GM18519 (cell line): Measurements from ENCODE around the gene WNT11.

Experiments used
- ATAC-seq: cut with Tn5 transposase; IDR thresholded peaks from one replicate; pipeline ENCODE4 v1.9.1; 2021; ENCODE audit warnings: mild to moderate bottlenecking, moderate library complexity; ENCODE audit not compliant: unreplicated experiment, low FRiP score

WNT11 gene

DNA sequence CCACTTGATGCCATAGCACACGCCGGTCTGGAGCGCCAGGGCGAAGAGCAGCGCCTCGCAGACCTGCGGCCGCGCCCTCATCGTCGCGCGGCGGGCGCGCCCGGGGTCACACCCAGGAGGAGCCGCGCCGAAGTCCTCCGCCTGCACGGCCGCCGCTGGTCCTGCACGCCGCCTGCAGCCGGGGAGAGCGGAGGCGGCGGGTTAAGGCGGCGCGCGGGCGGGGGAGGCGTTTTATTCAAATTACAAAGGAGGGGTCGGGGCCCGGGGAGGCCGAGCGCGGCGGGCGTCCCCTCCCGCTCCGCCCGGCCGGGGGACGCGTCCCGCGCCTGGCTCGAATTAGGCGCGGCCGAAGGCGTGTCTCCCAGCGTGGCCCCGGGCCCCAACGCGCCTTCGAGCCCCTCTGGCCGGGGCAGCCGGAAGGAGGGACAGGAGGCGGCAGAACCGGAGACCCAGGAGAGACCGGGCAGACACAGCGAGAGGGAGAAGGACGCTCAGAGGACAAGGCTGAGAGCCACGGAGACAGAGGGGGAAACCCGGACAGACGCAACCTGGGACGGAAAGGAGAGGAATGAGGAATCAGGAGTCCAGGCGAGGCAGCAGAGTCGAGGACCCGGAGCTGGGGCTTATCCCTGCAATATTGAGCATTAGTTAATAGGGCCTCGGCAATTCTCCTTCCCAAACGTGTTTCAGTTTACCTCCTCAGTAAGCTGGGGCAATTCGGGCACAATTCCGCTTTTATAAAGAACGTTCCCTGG is at the start of gene WNT11:
Gene WNT11, minus strand, starts transcription at position 176 of the 755 bp plus-strand sequence. Its CDS starts 95 bp downstream, at position 81.
- ATAC-seq = no peak

DNA sequence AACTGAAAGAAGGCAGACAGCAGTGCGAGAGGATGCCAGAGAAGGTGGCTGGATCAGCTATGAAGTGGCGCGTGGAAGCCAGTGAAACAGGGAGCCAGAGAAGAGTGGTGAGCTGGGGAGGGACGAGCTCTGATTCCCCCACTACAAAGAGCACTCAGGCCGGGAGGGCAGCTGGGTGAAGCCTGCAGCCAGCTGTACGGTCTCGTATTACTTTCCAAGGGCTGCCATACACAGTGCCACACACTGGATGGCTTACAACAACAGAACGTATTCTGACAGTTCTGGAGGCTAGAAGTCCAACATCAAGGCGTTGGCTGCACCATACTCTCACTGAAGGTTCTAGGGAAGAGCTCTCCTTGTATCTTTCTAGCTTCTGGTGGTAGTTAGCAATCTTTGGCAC is 47.1 kb upstream of the WNT11 start:
- no peak for ATAC-seq

DNA sequence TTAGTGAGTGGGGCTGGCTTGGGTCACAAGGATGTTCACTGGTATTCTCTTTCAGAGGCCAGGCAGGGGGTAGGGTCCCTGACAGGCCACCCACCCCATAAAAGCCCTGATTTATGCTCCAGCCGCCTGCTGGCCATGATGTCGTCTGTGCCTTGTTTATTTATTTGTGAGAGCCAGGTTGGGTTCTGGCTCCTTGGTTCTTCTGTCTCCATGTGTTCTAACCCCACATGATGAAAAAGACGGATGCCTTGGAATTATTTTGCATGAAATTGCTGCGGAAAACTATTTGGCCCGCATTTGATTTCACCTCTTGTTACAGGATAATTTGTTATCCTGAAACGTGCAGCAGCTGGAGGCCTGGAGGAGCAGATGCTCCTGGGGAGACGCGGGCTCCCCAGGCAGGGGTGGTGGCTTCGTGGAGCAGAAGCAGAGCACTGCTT is 46.3 kb upstream of the WNT11 start:
- no peak for ATAC-seq

DNA sequence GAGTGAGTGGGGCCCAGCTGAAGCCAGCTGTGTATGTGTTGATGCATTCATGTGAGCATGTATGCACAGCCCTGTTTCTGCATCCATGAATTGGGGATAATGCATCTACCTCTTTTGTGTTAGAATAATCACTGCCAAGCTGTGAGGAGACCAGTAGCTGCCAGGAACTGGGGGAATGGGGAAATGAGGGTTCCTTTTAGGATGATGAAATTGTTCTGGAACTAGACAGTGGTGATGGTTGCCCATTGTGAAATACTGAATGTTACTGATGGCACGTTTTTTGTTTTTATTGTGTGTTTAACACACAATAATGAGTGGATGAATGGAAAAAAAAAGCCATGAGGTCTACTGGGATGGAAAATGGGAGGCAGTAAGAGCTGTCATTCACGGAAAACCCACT is 45.3 kb upstream of the WNT11 start:
- no peak for ATAC-seq

DNA sequence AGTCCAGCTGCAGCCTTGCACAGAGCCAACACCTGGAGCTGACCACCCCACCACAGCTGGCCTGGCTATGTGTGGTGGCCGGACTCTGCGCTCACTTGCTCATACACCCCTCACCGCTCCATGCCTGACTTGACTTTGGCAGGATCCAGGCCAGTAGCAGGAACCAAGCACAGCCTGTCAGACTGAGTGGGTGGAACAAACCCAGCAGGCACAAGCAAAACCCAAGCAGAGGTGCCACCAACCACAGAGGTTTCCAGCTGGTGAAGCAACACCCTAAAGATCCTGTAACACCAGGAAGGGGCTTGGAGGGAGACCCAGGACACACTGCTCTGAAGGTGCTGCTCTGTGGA is 44.9 kb upstream of the WNT11 start:
- ATAC-seq = no peak

DNA sequence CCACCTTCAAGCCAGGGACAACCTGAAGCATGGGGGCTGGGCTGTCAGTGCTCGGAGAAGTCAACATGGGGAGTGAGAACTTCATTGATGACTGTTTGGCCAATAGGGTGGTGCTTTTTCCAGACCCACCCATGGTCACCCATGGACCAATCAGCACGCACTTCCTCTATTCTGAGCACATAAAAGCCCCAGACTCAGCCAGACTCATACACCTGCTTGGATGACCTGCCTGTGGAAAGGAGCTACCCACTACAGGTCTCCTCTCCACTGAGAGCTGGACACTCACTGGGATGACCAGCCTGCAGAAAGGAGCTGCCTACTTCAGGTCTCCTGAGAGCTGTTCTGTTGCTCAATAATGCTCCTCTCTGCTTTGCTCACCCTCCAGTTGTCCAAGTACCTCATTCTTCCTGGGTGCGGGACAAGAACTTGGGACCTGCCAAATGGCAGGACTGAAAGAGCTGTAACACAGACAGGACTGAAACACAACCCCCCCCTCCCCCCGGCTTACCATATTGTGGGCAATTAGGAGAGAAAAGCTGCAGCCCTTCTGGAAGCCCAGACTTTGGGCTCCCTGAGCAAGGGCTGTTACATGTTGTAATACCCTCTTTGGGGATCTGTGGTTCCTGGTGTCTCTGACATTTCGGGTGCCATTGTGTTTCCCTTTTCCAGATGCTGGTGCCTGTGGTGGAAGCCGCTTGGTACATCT is 44.4 kb upstream of the WNT11 start:
- no peak for ATAC-seq

DNA sequence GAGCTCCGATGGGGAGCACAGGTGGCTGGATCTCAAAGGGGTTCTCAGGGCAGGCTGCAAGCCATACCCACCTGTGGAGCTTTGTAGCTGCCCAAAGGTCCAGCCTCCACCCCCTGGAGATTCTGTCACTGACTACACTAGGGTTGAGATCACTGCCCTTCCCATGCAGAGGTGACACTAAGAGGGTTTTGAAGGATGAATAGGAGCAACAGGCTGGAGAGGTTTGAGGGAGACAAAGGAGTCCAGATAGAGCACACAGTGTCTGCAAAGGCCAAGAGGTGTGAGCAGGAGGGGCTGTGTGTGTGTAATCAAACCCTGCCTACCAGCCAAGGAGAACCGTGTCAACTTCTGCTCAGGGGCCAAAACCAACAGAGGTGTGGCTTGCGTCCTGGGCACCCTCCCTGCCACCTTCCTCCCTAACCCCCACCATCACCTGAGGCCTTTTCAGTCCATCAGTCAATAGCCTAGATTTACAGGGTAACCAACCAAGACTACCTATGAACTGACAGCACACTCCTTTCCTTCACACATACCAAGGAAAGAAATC is 43.0 kb upstream of the WNT11 start:
- no peak for ATAC-seq

DNA sequence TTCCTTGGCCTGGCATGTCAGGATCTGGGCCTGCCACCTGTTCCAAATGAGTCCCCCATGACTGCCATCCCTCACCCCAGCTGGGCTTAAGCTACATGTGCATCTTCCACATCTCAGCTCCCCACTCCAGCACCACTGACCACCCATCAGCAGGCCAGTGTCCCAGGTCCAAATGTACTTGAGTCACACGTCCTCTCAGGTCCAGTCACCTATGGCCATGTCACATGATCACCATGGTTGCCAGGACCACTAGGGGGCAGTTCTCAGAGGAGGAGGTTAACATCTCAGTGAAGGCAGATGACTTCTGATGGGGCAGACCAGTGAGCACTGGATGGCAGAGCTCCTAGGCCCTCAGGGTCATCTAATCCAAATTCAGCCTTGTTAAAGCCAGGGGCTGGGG is 41.9 kb upstream of the WNT11 start:
- no peak for ATAC-seq

DNA sequence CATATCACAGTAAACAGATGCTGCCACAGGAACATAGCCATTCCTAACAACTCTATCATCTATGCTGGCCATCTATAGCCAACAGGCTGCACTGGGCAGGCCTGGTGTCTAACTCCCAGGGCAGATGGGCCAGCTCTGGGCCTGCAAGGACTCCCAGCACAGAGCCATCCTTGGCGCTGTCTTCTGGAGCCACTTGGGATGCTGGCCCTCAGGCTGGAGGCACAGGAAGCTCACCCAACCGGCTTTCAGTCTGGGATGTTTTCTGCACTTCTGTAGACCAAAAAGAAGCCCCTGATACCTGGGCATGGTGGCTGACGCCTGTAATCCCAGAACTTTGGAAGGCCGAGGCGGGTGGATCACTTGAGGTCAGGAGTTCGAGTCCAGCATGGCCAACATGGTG is 40.8 kb upstream of the WNT11 start:
- no peak for ATAC-seq

DNA sequence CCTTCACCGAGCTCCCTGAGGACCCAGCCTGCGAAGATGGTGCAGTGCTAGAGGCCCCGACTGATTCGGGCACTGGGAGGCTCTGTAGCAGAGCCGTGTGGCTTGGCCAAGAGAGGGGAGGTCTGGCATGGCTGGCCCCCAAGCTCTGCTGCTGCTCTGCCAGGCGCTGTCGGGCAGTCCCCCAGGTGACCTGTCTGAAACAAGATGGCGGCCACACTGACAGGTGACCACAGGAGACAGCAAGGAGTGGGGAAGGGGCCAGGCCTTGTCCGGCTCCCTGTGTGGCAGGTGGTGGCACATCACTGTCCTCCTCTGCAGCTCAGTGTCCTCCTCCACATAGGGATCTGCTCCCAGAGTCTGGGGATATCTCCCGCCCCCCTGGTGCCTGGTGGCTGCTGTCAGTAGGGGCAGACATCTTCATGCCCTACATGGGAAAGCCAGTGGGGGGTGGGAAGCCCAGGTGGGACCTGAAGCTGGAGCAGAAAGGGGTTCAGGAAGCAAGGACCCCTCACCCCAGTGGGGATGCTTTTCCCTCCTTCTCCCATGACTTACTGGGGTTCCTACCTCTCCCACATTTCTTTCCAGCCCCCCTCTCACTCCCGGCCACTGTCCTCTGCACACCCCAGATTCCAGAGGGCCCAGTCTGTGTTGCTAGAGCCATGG is 40.1 kb upstream of the WNT11 start:
- ATAC-seq = no peak

DNA sequence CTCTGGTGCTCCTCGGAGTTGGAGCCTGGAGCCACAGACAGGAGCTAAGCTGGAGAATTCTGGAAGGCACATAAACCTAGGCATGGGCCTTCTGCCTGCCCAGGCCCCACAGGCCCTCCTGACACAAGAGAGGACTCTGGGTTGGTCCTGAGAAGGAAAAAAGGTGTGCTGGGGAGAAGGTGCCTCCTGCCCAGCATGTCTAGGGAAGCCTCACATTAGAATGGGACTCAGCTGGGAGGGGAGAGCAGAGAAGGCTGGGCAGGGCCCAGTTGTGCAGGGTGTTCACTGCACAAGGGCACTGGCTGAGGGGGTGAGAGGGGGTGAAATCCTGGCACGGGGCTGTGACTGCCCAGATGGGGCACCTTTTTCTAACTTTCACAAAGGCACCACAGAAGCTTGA is 39.4 kb upstream of the WNT11 start:
- ATAC-seq = no peak

DNA sequence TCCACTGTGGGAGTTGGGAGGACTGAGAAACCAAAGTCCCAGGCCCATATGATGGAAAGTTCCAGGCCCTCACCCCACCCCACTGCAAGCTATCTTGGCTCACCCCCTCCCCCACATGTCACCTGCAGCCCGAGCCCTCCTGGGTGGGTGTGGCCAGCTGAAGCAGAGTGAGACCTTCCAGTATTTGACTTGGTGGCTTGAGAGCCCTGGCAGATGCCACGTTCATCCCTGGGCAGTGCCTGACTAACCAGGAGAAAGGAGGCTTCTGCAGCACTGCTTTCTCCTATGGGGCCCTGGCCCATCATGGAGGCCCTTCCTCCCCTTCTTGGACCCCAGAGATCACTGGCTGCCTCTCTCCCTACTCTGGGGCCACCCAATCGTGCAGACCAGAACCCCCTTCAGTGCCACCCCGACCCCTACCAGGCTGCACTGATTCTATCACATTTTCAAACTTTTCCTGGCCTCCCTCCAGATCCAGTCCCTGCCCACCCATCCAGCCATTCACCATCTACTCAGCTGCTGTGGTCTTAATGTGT is 38.1 kb upstream of the WNT11 start:
- ATAC-seq = no peak

DNA sequence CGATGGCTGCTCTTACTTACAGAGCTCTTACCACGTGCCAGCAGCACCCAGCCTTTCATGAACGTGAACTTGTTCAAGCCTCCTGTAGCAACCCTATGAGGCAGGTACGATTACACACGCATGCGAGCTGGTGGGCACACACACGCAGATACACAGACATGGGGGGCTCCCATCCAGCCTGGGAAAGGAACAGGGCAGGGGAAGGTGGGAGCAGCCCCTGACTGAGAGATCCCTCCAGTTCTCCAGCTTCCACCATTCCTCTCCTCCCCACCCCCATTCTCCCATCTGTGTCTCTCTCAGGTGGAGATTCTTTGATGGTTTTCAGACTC is 37.6 kb upstream of the WNT11 start:
- ATAC-seq = no peak

DNA sequence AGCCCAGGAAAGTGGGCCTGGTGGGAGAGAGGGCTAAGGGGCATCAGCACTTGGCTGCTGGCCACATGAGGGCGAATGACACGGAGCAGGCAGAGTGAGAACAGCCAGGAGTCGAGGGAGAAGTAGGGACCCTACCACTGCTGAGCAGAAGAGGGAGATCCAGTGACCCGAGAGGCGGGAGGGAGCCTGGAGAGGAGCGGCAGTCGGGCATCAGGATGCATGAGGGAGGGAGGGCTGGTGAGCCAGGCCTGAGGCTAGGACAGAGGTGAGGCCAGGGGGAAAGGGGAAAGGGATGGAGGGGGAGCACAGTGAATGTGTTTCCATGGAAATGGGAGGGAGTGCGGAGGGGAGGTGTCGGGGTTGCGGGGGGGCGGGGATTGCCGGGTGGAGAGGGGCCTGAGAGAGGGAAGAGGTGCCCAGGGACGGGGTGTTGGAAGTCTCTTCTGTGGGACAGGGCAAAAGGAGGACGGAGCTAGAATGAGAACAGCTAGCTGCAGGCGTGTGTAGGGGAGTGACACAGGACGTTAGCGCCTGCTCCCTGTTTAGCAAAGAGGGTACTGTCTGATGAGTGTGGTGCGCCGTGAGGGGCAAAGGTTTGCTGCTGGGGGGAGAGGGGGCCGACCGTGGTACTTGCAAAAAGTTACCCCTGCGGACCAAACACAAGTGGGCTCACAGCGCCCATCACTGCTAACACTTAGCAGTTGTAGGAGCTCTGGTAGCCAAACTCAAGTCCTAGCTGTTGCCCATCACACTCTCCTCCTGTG is 37.1 kb upstream of the WNT11 start:
- no peak for ATAC-seq

DNA sequence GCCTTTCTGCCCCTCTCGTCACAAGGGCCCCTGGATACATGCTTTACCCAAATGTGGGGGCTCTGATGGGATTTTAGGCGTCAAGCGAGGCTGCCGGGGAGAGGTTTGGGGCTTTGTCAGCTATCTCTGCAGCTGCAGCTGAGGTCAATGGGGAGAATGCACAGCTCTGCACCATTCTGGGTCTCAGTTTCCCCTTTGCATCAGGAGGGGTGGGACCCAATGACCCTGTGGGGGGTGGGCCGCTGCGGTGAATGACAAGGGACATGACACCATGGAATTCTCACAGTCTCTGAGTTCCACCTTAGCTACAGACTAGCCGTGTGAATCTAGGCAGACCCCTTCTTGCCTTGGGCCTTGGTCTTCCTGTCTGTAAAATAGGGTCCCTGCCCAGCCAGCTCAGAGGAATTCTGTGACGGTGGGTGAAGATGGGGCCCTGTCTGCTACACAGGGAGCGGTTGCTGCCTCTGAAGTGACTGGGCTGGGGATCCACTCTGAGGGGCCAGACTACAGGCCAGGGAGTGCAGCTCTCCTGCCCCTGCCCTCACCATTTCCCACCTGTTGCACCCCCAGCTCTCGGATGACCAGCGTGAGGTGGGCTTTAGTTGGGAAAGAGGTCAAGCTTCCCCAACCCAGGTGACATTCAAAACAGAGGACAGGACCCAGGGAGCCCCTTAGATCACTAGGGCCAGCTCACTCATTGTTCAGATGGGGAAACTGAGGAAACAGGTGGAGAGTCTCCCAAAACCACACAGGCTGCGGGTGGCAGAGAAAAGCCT is 35.9 kb upstream of the WNT11 start:
- no peak for ATAC-seq

DNA sequence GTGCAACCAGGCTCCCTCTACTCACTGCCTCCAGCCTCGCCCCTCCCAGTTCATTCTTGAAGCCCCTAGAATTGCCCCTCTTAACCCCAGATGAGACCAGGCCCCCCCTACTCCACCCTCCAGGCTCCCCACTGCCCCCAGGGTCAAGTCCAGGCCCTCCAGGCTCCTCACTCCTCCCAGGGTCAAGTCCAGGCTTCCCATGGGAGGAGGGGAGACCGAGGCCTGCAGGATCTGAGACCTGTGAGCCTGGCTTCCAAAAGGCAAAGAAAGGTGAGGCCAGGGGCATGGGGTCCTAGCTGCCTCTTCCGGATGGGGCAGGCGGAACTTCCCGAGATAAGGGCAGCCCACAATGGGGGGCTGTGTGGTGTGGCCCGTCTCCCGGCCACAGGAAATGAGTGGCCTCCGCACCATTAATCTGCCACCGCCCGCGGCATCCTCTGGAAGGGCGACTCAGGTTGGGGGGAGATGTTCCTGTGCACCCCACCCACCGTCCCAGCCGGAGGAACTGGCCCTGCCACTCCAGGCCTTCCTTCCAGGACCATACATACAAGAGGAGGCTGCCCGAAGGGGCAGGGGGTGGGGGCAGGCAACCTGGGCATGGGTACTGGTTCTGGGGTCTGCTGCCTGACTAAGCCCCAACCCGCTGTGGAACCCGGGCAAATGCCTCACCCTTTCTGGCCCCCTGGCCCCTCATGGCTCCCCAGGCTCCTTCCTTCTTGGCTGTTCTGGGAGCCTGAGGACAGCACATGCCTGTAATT is 35.1 kb upstream of the WNT11 start:
- no peak for ATAC-seq

DNA sequence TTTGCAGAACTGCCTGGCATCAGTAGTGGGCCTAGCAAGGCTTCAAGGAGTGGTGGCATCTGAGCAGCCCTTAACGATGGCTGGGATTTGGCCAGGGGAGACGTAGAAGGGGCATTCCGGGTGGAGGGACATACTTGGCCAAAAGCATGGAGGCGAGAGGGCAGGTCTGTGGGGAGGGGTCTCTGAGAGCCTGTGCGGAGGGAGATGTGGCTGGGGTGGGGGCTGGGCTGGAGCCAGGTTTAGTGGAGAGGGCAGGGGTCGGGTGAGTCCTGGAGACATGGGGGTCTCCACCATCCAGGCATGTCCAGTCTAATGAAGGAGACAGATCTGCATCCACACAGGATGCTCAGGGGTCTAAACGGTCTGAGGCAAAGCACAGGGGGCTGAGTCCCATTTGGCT is 34.4 kb upstream of the WNT11 start:
- no peak for ATAC-seq

DNA sequence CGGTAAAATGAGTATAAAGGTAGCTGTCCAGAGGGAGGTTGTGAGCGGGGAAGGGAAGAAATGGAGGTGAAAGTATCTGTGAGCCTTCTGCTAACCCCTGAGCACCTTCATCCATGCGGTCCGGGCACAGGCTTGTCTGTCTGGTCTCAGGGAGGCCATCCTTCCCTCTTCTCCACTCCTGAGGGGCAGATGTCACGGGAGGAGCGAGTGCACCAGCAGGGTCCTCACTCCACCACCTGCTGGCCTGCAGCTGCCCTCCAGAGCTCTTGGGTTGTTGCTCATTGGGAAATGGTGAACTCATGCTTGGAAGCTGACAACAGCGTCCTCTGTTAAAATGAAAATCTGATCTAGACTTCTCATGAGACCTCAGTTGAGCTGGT is 33.8 kb upstream of the WNT11 start:
- no peak for ATAC-seq

DNA sequence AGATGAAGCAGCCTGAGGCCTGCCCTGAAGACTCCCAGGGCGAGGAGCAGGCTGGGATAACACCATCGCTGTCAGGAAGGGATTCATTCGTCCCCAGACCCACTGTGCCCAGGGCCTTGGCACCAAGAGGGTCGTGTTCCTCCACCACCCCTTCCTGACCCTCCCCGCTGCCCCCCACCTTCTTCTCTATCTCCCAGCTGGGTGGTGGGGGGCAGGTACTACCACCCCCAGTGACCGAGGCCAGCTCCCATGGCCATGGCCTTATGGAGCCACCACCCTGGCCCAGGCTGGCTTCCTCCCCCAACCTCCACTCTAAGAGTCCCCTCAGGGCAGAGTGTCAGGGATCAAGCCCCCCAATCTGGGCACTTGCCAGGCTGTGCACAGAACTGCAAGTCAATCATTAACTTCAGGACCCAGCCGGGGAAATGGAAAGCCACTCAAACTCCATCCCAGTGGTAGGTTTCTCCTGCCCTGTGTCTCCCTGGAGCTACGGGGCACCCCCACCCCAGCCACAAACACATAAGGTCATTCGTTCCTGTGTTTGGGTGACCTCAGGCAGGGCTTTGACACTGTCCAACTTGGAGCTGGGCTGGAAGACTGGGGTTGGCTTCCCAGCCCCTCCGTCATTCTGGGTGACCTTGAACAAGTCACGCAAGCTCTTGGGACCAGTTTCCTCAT is 33.3 kb upstream of the WNT11 start:
- ATAC-seq = no peak
